Measurements from ENCODE around the gene SMIM41.

DNA sequence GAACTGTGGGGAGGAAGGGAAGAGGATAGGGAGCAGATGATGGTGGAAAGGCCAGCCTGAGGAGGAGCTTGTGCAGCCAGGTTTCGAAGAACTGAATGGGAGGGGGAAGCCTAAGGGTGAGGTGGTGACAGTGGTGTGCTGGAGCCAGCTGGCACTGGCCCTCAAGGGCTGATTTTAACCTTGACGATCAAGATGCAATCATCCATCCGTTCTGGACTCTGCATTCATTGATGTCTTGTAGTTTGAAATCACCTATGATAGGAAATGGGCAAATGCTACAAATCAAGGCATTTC is 12.5 kb upstream of the SMIM41 start:
- TF ChIP-seq CTCF (IDR thresholded peaks at IDR 0.05; ENCODE audit: low read length) (no peak), EZH2 (optimal IDR thresholded peaks at IDR 0.05; ENCODE audit: low read depth, low read length) (no peak)
